ENCODE data around the gene PLA2R1. TPM values are rescaled to one million over a fixed set of nuclear protein-coding genes. Genes with fewer than 3 reads are reported as not detected.

Gene PLA2R1
- total RNA-seq, 2 donors from 2014 or later, result 3.2 to 4.2 TPM

- no peak for ATAC-seq
- intact Hi-C loops (cut with DNase I), result no loop called here
- DNase-seq, result no peak
These were observed 171.7 kb downstream of the PLA2R1 start for GRCh38 chr2:159890551-159891266.

- intact Hi-C loops (cut with DNase I), result no loop called here
- ATAC-seq (no peak), DNase-seq (no peak)
These were observed 180.2 kb downstream of the PLA2R1 start for GRCh38 chr2:159882130-159882745.

Other genes with a start within 250 kb of the PLA2R1 start
- 1 to 10 TPM; 1.1 to 1.3 TPM for gene LY75, start 157.9 kb downstream of the PLA2R1 start, total RNA-seq
- under 1 TPM; 0.77 to 0.86 TPM for gene ITGB6, start 137.7 kb upstream of the PLA2R1 start, total RNA-seq